HG03457 (cell line): Measurements from ENCODE around the gene LRRC8B.
A peak's percentile ranks its signal among the peaks of the same experiment; 100 is the strongest.

ENCODE experiments used
- ATAC-seq: cut with Tn5 transposase; IDR thresholded peaks from one replicate; pipeline ENCODE4 v1.9.1; 2021; ENCODE audit warnings: moderate number of reproducible peaks; ENCODE audit not compliant: unreplicated experiment

Gene LRRC8B

DNA sequence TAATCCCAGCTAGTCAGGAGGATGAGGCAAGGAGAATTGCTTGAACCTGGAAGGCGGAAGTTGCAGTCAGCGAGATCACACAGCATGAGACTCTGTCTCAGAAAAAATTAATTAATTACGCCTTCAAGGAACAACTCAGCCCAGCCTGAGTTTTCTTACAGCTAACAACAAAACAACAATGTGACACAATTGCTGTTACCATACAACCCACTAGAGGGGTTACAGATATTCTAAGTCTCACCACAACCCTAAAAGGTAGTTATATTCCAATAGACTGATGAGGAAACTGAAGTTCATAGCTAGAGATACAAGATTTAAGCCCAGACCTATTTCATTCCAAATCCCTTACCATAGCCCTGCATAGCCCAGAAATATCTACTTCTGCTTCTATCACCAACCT lies 105.4 kb downstream of the LRRC8B start:
- no peak for ATAC-seq

DNA sequence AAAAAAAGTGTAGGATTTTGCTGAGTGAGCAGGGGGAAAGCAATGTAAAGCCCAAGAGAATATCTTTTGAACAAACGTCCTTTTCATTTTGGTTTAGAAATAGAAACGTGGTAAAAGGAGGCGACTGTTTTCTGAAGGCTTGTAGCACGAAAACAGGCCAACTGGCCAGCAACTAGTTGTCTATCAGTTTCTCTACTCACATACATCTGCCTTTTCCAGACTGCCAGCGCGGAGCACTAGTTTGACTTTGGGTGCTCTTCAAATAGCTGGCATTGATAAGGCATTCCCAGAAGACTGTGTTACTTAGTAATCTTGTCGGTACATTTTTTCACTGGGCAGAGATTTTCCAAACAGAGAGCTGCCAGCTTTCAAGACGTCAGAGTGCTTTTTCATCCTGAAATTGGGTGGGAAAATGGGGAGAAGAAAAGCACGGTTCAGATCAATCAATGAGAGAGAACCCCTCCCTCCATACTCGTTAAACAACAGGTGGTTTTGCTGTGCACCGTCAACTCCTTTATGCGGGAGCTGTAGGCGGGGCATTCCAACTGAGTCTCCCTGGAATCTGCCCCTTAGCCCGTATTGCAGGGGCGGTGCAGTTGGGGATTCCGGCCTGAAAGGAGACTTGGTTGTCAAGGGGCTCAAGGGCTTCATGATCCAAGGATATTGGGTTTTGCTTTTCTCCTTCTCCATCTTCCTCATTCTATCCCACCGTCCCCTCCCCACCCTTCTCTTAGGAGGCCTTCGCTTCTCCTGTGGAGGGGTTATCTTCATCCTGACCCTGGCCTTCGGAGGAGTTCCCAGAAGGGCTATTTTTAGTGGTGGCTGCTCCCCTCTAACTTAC lies 107.4 kb downstream of the LRRC8B start:
- no peak for ATAC-seq

DNA sequence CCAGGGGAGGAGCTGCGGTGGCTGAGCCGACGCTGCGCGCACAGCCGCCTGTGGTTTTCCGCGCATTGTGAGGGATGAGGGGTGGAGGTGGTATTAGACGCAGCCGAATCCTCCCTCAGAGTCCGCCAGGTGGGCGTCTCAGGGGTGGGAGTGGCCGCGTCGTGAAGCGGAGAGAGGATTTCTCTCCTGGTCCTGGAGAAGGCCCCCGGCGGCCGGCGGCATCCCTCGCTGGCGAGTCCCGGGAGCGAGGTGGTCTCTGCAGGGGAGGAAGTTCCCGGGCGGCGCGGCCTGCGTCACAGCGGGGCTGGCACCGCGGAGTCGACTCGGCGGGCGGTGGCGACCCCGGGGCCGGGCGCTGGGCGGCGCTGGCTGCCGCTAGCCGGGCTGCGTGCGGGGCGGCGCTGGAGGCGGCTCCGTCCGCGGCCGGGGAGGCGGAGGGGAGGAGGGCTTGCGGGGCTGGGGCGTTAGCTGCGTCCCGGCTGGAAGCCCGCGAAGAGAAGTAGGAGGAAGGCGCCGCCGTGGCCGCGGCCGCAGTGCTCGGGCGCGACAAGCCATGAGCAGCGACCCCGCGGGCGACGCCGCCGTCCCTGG lies 108.1 kb downstream of the LRRC8B start, which contains the start of gene LRRC8C:
Gene LRRC8C (plus strand): TSS at position 464 of the 591 bp plus-strand sequence. CDS start 53,354 bp downstream, outside the sequence.
- ATAC-seq, result peak; percentile 75

DNA sequence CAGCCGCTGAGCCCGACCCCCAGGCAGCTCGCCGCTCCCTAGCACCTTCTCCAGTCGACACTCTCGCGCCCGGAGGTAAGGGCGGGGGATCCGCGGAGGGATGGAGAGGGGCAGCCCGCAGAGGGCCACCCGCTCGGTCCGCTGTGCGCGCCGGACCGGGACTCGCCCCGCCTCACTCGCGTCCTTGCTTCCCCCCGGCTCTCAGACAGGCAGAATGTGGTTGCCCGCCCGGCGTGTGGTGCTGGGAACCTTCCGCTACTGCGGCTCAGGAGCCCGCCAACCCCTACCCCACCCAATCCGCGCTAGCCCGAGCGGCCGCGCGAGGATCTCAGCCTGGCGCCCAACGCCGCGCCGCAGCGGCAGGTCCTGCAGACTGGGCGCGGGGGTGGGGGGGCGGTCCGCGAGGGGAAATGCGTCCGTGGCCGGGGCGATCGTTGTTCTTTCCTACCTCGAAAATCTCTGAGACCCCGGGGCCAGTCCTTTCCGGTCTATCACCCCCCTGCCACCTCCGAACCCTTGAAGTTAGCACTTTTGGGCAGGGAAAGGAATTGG lies 108.7 kb downstream of the LRRC8B start:
- peak; percentile 34 for ATAC-seq

DNA sequence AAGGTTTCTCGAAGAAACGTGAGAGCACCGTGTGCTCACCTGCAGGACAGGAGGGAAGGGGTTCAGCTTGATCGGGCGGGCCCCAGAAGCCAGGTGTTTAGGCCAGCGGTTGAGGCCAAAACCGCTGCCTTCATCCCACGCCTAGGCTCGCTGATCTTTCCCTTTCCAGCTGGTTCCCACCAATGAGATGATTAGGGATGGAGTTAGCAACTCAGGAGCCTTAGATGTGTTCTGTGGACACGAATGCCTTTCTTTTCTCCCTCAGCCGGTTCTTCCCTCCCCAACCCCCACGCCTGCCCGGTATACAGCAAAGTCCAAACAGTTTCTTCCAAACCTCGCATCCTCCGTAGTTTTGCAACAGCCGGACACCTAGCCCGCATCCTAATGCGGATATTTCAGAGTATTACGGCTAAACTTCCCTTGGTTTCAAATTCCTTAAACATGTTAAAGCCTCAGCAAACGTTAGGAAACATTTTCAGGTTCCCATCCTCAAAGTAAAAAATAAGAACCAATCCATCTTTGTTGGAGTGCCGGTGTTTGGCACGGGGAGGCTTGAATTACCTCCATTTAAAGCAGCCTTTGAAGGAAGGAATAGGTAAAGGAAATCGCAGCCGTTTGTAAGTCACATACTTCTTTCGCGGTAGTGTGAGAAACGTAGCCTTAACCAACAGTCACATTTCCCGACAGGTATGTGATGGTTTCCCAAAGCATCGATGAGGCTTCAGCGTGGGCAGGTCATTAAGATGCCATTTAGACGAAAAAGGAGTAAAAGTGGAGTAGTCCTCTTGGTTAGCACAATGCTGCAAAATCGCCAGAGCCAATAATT lies 109.4 kb downstream of the LRRC8B start:
- no peak for ATAC-seq

DNA sequence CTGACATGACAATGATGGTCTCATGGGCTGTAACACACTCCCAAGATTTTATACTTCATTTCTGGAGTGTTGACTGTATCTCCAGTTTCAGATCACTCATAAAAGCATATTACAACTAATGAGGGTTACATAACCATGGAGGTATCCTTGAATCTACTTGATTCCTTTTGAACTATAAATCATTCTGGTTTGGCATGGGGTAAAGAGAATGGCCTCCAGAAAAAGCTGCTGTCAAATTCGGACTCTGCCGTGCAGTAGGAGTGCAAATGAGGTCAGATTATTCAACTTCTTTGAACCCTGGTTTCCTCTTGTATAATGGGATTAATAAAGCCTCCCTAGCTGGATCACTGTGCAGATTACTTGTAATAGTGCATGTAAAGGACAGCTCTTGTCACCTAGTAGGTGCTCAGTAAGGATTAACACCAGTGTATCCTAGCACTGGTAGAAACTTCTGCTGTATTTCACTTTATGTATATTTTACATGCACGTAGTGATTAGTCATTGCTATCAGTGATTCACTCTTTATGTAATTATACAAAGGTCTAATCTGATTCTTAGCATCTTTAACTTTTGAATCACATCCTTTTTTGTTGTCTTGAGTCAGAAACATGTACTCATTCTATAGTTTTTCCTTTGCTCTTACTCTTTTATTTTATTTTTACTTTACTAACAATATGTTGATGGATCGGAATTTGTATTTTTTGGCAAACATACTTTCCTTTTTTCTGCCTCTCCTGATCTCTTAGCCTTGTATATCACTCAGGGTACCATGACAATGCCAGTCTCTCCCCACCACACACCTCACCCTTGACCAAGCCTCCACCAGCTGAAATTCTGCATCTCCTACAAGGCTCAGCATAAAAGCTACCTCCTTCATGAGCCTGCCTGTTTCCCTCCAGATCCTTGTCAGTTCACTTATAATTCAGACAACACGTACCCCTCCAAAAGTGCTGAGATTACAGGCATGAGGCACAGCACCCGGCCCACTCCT lies 111.5 kb downstream of the LRRC8B start:
- no peak for ATAC-seq

DNA sequence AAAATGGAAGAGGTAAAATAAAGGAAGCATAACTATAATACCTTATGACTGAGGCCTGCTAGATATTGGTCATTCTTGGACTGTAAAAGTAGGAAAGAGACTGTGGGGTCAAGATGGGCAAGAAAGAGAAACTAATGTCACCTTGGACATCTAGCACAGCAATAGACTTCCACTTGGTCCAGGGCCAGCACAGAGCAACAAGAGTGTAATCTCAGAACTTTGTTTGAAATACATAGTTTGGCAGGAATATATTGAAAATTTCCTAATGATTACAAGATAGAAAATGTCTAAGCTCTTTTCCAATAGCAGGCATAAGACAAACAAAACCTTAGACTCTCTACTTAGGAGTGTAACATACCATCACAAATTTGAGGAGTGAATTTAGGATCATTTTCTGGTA lies 112.9 kb downstream of the LRRC8B start:
- no peak for ATAC-seq

DNA sequence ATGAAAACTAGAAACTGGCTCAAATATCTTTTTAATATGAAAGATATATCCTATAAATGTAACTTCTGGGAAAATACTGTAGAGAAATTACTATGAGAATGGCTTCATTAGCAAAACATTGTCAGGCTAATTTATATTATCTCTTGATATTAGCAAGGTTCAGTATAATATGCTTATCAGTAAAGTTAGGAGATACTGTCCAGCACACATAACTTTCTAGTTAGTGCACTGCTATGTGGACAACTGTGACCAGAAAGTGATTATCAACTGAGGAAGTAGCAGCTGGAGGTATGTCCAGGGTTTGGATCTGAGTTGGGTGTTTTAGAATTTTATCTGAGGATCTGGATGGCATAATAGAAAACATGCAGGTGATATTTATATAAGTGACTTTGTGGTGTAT lies 115.8 kb downstream of the LRRC8B start:
- no peak for ATAC-seq

DNA sequence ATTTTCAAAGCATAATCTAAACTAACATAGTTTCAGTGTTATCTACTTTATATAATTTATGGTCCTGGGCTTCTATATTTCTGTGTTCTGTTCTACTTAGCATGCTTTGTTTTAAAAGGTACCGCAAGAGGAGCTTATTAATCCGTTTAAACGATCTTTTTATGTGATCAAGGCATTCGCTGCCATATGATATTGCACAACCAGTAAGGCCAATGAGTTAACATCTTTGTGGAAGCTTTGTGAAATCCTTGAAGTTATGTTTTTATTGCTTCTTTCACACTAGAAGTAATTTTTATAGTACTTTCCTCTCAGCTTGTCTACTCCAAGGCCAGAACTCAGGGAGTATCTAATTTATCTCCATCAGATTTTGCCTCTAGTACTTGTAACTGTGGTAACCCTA lies 117.2 kb downstream of the LRRC8B start:
- ATAC-seq, result no peak

DNA sequence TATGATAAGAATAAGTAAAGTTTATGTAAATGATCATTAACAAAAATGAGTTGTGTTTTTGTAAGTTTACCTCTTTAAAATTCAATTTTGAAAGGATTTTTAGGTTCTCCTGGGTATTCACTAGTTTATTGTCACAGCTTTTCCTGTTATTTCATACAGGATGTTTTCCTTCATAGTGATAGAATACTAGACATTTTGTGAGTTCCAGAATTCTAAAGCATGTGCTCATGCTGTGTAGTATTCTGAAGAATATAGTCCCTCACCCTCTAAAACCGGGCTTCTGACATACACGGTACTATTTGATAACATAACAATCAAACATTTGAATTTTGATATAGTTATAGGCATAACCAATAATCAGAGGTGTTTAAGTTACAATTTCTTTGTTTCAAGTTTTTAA lies 118.9 kb downstream of the LRRC8B start:
- ATAC-seq, result no peak

DNA sequence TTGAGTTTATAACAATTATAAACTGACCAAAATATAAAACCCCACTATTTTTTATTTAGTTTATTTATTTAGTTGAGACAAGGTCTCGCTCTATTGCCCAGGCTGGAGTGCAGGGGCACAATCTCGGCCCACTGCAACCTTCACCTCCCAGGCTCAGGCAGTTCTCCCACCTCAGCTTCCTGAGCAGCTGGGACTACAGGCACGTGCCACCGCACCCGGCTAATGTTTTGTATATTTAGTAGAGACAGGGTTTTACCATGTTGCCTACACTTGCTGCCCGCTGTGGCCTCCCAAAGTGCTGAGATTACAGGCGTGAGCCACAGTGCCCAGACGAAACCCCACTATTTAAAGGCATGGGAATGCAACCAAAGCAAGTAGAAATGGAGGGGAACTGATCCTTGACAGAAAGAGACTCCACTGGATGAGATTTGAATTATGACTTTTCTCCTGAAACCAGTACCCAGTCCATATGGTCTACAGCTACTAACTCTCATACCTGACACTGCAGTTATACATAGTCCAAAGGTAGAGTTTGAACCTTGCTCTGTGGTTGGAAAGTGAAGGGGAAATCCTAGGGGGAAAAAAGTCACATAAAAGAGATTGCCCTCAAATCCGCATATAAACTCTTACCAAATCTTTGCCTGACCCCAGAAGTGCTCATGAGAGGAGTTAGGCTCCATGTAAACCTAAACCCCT lies 119.6 kb downstream of the LRRC8B start:
- ATAC-seq, result no peak

DNA sequence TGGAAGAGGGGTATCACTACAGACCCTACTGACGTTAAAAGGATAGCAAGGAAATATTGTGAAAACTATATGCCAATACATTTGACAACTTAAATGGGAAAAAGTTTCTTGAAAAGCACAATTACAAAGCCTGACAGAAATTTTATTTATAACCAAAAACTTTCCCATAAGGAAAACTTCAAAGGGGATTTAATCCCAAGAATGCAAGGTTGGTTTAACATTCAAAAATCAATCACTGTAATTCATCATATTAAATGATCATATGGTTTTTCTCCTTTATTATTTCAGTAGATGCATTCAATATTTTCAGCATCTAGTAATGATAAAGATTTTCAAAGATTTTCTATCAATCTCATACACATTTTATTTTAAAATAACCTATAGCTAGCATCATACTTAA lies 121.6 kb downstream of the LRRC8B start:
- ATAC-seq, result no peak
